Measurements from ENCODE around the gene CABP7. TPM values are rescaled to one million over a fixed set of nuclear protein-coding genes. Genes with fewer than 3 reads are reported as not detected.

Gene CABP7
- total RNA-seq, 1 experiment from 2014 or later: 2.1 TPM

- no peak overlapping the region for H3K4me3 ChIP-seq (ENCODE audit: low read depth in 2 of 2, low read length in 2 of 2)
- intact Hi-C loops (cut with micrococcal nuclease; ENCODE audit: unreplicated experiment) (no loop called here), in situ Hi-C loops (cut with HindIII; ENCODE audit: low pct_unique_long_range_greater_than_20kb, low sequenced_read_pairs) (no loop called here)
- TF ChIP-seq SIN3A (IDR thresholded peaks at IDR 0.05; ENCODE audit: borderline replicate concordance, insufficient read depth, low read depth, low read length): no peak
- no peak for TF ChIP-seq REST (IDR thresholded peaks at IDR 0.05; ENCODE audit: insufficient read depth in 1 of 2, low read depth in 2 of 2, low read length in 1 of 2)
- no peak for TF ChIP-seq TCF7L2 (IDR thresholded peaks at IDR 0.05; ENCODE audit: low read depth, low read length)
- TF ChIP-seq CTCF (IDR thresholded peaks at IDR 0.05): no peak
- no peak for TF ChIP-seq POLR2AphosphoS5 (IDR thresholded peaks at IDR 0.05; ENCODE audit: low read depth, low read length)
- no peaks in the 10 kb centered on the region for H3K27me3 ChIP-seq (ENCODE audit: control insufficient read depth, insufficient read depth, low read length)
- H3K27ac ChIP-seq (ENCODE audit: low read length): no peak overlapping the region
- H3K9me3 ChIP-seq (ENCODE audit: control insufficient read depth, insufficient read depth, low read depth, low read length): no peaks in the 10 kb centered on the region
- ATAC-seq: peak; percentile 50; the same call in 1 of the 2 replicates
- ChIA-PET CTCF (no interaction called here), POLR2A (no interaction called here)
- DNase-seq (ENCODE audit: low read depth, low spot score): no peak
- no TSS peak for BruUV-seq (replicated peaks)
- H3K36me3 ChIP-seq (ENCODE audit: control insufficient read depth, insufficient read depth, low read length): no peaks in the 10 kb centered on the region
- no peaks in the 10 kb centered on the region for H3K4me1 ChIP-seq (ENCODE audit: control insufficient read depth, insufficient read depth, low read length)
Measured at GRCh38 chr22:29722151-29722550, 2.3 kb downstream of the CABP7 start.

GRCh38 chr22:29722587-29722986 is 2.8 kb downstream of the CABP7 start:
- no peaks in the 10 kb centered on the region for H3K9me3 ChIP-seq (ENCODE audit: control insufficient read depth, insufficient read depth, low read depth, low read length)
- DNase-seq (ENCODE audit: low read depth, low spot score) (no peak), ATAC-seq (no peak)
- POLR2A ChIA-PET: interaction anchor here (0.6 kb wide), 1 partner anchor 58 kb away, joined by 3 read pairs; no protein-coding TSS in a partner anchor
- H3K4me3 ChIP-seq (ENCODE audit: low read depth in 2 of 2, low read length in 2 of 2): no peak overlapping the region
- in situ Hi-C loops (cut with HindIII; ENCODE audit: low pct_unique_long_range_greater_than_20kb, low sequenced_read_pairs) (no loop called here), intact Hi-C loops (cut with micrococcal nuclease; ENCODE audit: unreplicated experiment) (no loop called here)
- no peaks in the 10 kb centered on the region for H3K4me1 ChIP-seq (ENCODE audit: control insufficient read depth, insufficient read depth, low read length)
- TF ChIP-seq CTCF (IDR thresholded peaks at IDR 0.05) (no peak), TCF7L2 (IDR thresholded peaks at IDR 0.05; ENCODE audit: low read depth, low read length) (no peak), SIN3A (IDR thresholded peaks at IDR 0.05; ENCODE audit: borderline replicate concordance, insufficient read depth, low read depth, low read length) (no peak), REST (IDR thresholded peaks at IDR 0.05; ENCODE audit: insufficient read depth in 1 of 2, low read depth in 2 of 2, low read length in 1 of 2) (no peak), POLR2AphosphoS5 (IDR thresholded peaks at IDR 0.05; ENCODE audit: low read depth, low read length) (no peak)
- no peaks in the 10 kb centered on the region for H3K27me3 ChIP-seq (ENCODE audit: control insufficient read depth, insufficient read depth, low read length)
- no TSS peak for BruUV-seq (replicated peaks)
- H3K27ac ChIP-seq (ENCODE audit: low read length): no peak overlapping the region
- CTCF ChIA-PET: no interaction called here
- no peaks in the 10 kb centered on the region for H3K36me3 ChIP-seq (ENCODE audit: control insufficient read depth, insufficient read depth, low read length)

Data from Panc1 (cell line).